ENCODE measurements around the gene LMF1.

LMF1 gene

GRCh38 chr16:852451-853185, 118.2 kb downstream of the LMF1 start:
- H4K20me1 ChIP-seq (ENCODE audit: insufficient read depth, low read length): no peaks in the 10 kb centered on the region
- H3K9me3 ChIP-seq (ENCODE audit: insufficient read depth, low read length): no peaks in the 10 kb centered on the region; the same call in 1 of the 2 replicates
- TF ChIP-seq CTCF (IDR thresholded peaks at IDR 0.05; ENCODE audit: low read depth, low read length) (no peak), EZH2phosphoT487 (IDR thresholded peaks at IDR 0.05; ENCODE audit: low read depth) (no peak)
- no peak overlapping the region for H3K4me3 ChIP-seq (ENCODE audit: low read length)
- no peak overlapping the region for H3K4me2 ChIP-seq (ENCODE audit: low read length)
- no peaks in the 10 kb centered on the region for H3K79me2 ChIP-seq (ENCODE audit: low read length)
- no peaks in the 10 kb centered on the region for H3K4me1 ChIP-seq (ENCODE audit: low read length)
- H2AFZ ChIP-seq (ENCODE audit: low read depth, low read length): no peak overlapping the region
- H3K27ac ChIP-seq (ENCODE audit: low read length): no peak overlapping the region
- no peaks in the 10 kb centered on the region for H3K36me3 ChIP-seq (replicated peaks; ENCODE audit: low read depth, low read length)
- H3K9ac ChIP-seq (ENCODE audit: low read length): no peak overlapping the region
- H3K27me3 ChIP-seq (ENCODE audit: low read depth, low read length): no peaks in the 10 kb centered on the region

DNA sequence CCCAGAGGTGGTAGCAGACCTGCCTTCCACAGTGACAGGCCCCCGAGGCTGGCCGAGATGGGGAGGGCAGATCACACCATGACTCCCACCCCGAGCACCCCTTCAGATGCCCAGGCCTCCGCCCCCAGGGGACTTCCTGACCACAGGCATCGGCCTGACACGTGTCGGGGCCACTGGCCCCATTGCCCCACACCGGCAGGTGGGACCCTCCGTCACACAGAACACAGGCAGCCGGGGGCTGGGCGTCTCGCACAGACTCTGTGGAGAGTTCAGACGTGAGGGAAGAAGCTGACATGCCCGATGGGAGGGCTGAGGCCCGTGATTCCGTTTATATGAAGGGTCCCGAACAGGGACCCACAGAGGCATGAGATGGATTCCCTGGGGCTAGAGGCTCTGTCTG, 118.9 kb downstream of the LMF1 start:
- Histone ChIP-seq H3K4me1 (ENCODE audit: low read length) (no peaks in the 10 kb centered on the region), H3K79me2 (ENCODE audit: low read length) (no peaks in the 10 kb centered on the region), H3K9me3 (ENCODE audit: insufficient read depth, low read length) (no peaks in the 10 kb centered on the region; the same call in 1 of the 2 replicates), H3K27me3 (ENCODE audit: low read depth, low read length) (no peaks in the 10 kb centered on the region), H2AFZ (ENCODE audit: low read depth, low read length) (no peak overlapping the region), H3K36me3 (replicated peaks; ENCODE audit: low read depth, low read length) (no peaks in the 10 kb centered on the region), H3K9ac (ENCODE audit: low read length) (no peak overlapping the region), H3K27ac (ENCODE audit: low read length) (no peak overlapping the region), H3K4me2 (ENCODE audit: low read length) (no peak overlapping the region), H4K20me1 (ENCODE audit: insufficient read depth, low read length) (no peaks in the 10 kb centered on the region), H3K4me3 (ENCODE audit: low read length) (no peak overlapping the region)
- TF ChIP-seq CTCF (IDR thresholded peaks at IDR 0.05; ENCODE audit: low read depth, low read length) (no peak), EZH2phosphoT487 (IDR thresholded peaks at IDR 0.05; ENCODE audit: low read depth) (no peak)

DNA sequence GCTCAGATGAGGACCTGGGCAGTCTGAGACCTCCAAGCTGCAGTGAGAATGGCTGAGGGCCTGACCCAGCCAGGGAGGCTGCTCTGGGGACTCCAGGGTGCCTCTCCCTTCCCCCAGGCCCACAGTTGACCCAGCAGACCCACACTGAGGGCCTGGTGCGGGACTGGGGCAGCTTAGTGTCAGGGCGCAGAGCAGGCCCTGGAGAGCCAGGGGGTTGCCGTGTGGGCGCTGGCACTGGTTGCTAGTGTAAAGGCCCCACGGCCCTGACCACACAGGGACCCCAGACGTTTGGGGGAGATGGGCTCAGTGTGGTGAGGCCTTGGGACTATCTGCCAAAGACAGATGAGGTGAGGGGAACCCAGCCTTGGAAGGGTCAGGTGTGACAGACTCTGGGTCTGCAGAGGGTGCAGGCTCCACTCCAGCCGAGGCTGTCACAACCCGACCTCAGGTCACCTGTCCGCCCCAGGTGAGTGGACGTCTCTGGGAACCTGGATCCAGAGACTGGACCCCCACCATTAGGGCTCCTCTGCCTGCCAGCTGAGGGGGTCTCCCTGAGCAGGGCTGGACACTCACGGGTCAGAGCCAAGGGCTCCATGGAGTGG, 119.5 kb downstream of the LMF1 start:
- Histone ChIP-seq H3K27me3 (ENCODE audit: low read depth, low read length) (no peaks in the 10 kb centered on the region), H3K4me2 (ENCODE audit: low read length) (no peak overlapping the region), H3K27ac (ENCODE audit: low read length) (no peak overlapping the region), H3K79me2 (ENCODE audit: low read length) (no peaks in the 10 kb centered on the region), H3K9me3 (ENCODE audit: insufficient read depth, low read length) (no peaks in the 10 kb centered on the region), H4K20me1 (ENCODE audit: insufficient read depth, low read length) (no peaks in the 10 kb centered on the region), H3K4me3 (ENCODE audit: low read length) (no peak overlapping the region), H3K9ac (ENCODE audit: low read length) (no peak overlapping the region), H3K4me1 (ENCODE audit: low read length) (no peaks in the 10 kb centered on the region), H2AFZ (ENCODE audit: low read depth, low read length) (no peak overlapping the region), H3K36me3 (replicated peaks; ENCODE audit: low read depth, low read length) (no peaks in the 10 kb centered on the region)
- TF ChIP-seq CTCF (IDR thresholded peaks at IDR 0.05; ENCODE audit: low read depth, low read length): no peak
- TF ChIP-seq EZH2phosphoT487 (IDR thresholded peaks at IDR 0.05; ENCODE audit: low read depth): no peak

GRCh38 chr16:850668-851067, 120.1 kb downstream of the LMF1 start:
- no peaks in the 10 kb centered on the region for H4K20me1 ChIP-seq (ENCODE audit: insufficient read depth, low read length)
- H2AFZ ChIP-seq (ENCODE audit: low read depth, low read length): no peak overlapping the region
- H3K27me3 ChIP-seq (ENCODE audit: low read depth, low read length): no peaks in the 10 kb centered on the region
- H3K4me3 ChIP-seq (ENCODE audit: low read length): no peak overlapping the region
- no peaks in the 10 kb centered on the region for H3K79me2 ChIP-seq (ENCODE audit: low read length)
- H3K36me3 ChIP-seq (replicated peaks; ENCODE audit: low read depth, low read length): no peaks in the 10 kb centered on the region
- no peaks in the 10 kb centered on the region for H3K9me3 ChIP-seq (ENCODE audit: insufficient read depth, low read length)
- no peak overlapping the region for H3K9ac ChIP-seq (ENCODE audit: low read length)
- H3K4me1 ChIP-seq (ENCODE audit: low read length): no peaks in the 10 kb centered on the region
- TF ChIP-seq EZH2phosphoT487 (IDR thresholded peaks at IDR 0.05; ENCODE audit: low read depth) (no peak), CTCF (IDR thresholded peaks at IDR 0.05; ENCODE audit: low read depth, low read length) (no peak)
- H3K27ac ChIP-seq (ENCODE audit: low read length): no peak overlapping the region
- H3K4me2 ChIP-seq (ENCODE audit: low read length): no peak overlapping the region
